Measurements from ENCODE around the gene PALLD. TPM values are rescaled to one million over a fixed set of nuclear protein-coding genes. Genes with fewer than 3 reads are reported as not detected.

PALLD gene
- total RNA-seq, 2 donors from 2014 or later: 649 to 791 TPM

GRCh38 chr4:168633064-168633463, 136.2 kb downstream of the PALLD start:
- intact Hi-C loops (cut with DNase I): no loop called here
- DNase-seq (ENCODE audit: low spot score): no peak

GRCh38 chr4:168633496-168633895, 136.6 kb downstream of the PALLD start:
- DNase-seq (ENCODE audit: low spot score): no peak
- intact Hi-C loops (cut with DNase I): no loop called here

GRCh38 chr4:168634276-168634802, 137.5 kb downstream of the PALLD start:
- intact Hi-C loops (cut with DNase I): no loop called here
- DNase-seq (ENCODE audit: low spot score): no peak

GRCh38 chr4:168636040-168636439, 139.2 kb downstream of the PALLD start:
- no peak for DNase-seq (ENCODE audit: low spot score)
- intact Hi-C loops (cut with DNase I): no loop called here

GRCh38 chr4:168636506-168637196, 139.8 kb downstream of the PALLD start:
- no peak for DNase-seq (ENCODE audit: low spot score)
- intact Hi-C loops (cut with DNase I): no loop called here

GRCh38 chr4:168637872-168638756, 141.3 kb downstream of the PALLD start:
- DNase-seq (ENCODE audit: low spot score): no peak
- intact Hi-C loops (cut with DNase I): no loop called here

- intact Hi-C loops (cut with DNase I): no loop called here
- no peak for DNase-seq (ENCODE audit: low spot score)
Measured at GRCh38 chr4:168639914-168640313, 143.1 kb downstream of the PALLD start.

GRCh38 chr4:168641811-168642140, 144.9 kb downstream of the PALLD start:
- DNase-seq (ENCODE audit: low spot score): no peak
- intact Hi-C loops (cut with DNase I): no loop called here

- DNase-seq (ENCODE audit: low spot score): no peak
- intact Hi-C loops (cut with DNase I): no loop called here
Measured at GRCh38 chr4:168642591-168642990, 145.7 kb downstream of the PALLD start.

- intact Hi-C loops (cut with DNase I): no loop called here
- no peak for DNase-seq (ENCODE audit: low spot score)
Measured at GRCh38 chr4:168643111-168643795, 146.4 kb downstream of the PALLD start.

- intact Hi-C loops (cut with DNase I): no loop called here
- no peak for DNase-seq (ENCODE audit: low spot score)
Measured at GRCh38 chr4:168643796-168644159, 146.9 kb downstream of the PALLD start.

GRCh38 chr4:168646001-168646768, 149.3 kb downstream of the PALLD start:
- no peak for DNase-seq (ENCODE audit: low spot score)
- intact Hi-C loops (cut with DNase I): no loop called here

- intact Hi-C loops (cut with DNase I): no loop called here
- DNase-seq (ENCODE audit: low spot score): no peak
Measured at GRCh38 chr4:168647646-168648375, 151.0 kb downstream of the PALLD start.

GRCh38 chr4:168648494-168648893, 151.6 kb downstream of the PALLD start:
- no peak for DNase-seq (ENCODE audit: low spot score)
- intact Hi-C loops (cut with DNase I): no loop called here

GRCh38 chr4:168648929-168649328, 152.1 kb downstream of the PALLD start:
- intact Hi-C loops (cut with DNase I): no loop called here
- no peak for DNase-seq (ENCODE audit: low spot score)

GRCh38 chr4:168651374-168651773, 154.5 kb downstream of the PALLD start:
- intact Hi-C loops (cut with DNase I): no loop called here
- DNase-seq (ENCODE audit: low spot score): no peak

GRCh38 chr4:168651864-168652263, 155.0 kb downstream of the PALLD start:
- intact Hi-C loops (cut with DNase I): no loop called here
- no peak for DNase-seq (ENCODE audit: low spot score)

GRCh38 chr4:168652755-168653154, 155.9 kb downstream of the PALLD start:
- DNase-seq (ENCODE audit: low spot score): no peak
- intact Hi-C loops (cut with DNase I): no loop called here

Measured in posterior vena cava (tissue), 2 donors.